Smooth muscle cell (in vitro differentiated cells): ENCODE data around the gene HDAC4. TPM values are rescaled to one million over a fixed set of nuclear protein-coding genes. Genes with fewer than 3 reads are reported as not detected.

Source experiments
- DNase-seq: peaks from one replicate; lab custom pipeline; 2025; ENCODE audit not compliant: unreplicated experiment; lab: John Stamatoyannopoulos, UW
- H2AFZ ChIP-seq: fragments of 200-600 bp; sonication (generic); 2 replicates; pipeline ENCODE4 v1.6.0; 2016; ENCODE audit warnings: antibody characterized with exemption, low read depth, mild to moderate bottlenecking
- H3F3A ChIP-seq: fragments of 200-600 bp; sonication (generic); 2 replicates; pipeline ENCODE4 v1.6.0; 2017; ENCODE audit warnings: antibody characterized with exemption, low read depth
- H3K27ac ChIP-seq: fragments of 200-600 bp; sonication (generic); 2 replicates; pipeline ENCODE4 v1.5.1; 2016; ENCODE audit warnings: low read depth, mild to moderate bottlenecking
- H3K27me3 ChIP-seq: fragments of 200-600 bp; sonication (generic); 2 replicates; pipeline ENCODE4 v1.6.1; 2016; ENCODE audit warnings: low read depth, mild to moderate bottlenecking
- H3K36me3 ChIP-seq: fragments of 200-600 bp; sonication (generic); 2 replicates; pipeline ENCODE4 v1.5.1; 2016; ENCODE audit warnings: low read depth
- H3K4me1 ChIP-seq: fragments of 200-600 bp; sonication (generic); 2 replicates; pipeline ENCODE4 v1.5.1; 2016; ENCODE audit warnings: low read depth
- H3K4me2 ChIP-seq: fragments of 200-600 bp; sonication (generic); 2 replicates; pipeline ENCODE4 v1.6.0; 2016; ENCODE audit warnings: mild to moderate bottlenecking
- H3K4me3 ChIP-seq: fragments of 200-600 bp; sonication (generic); 2 replicates; pipeline ENCODE4 v1.5.1; 2016; ENCODE audit warnings: mild to moderate bottlenecking
- H3K79me2 ChIP-seq: fragments of 200-600 bp; sonication (generic); 2 replicates; pipeline ENCODE4 v1.6.0; 2016; ENCODE audit warnings: low read depth, mild to moderate bottlenecking
- H3K9ac ChIP-seq: fragments of 200-600 bp; sonication (generic); 2 replicates; pipeline ENCODE4 v1.6.0; 2016; ENCODE audit warnings: low read depth
- H3K9me3 ChIP-seq: fragments of 200-600 bp; sonication (generic); replicated peaks from 2 replicates; pipeline ENCODE4 v1.5.1; 2016; ENCODE audit warnings: low read depth
- H4K20me1 ChIP-seq: fragments of 200-600 bp; sonication (generic); 2 replicates; pipeline ENCODE4 v1.6.0; 2016; ENCODE audit warnings: low read depth
- WGBS: methylation state at CpG from one replicate; pipeline ENCODE4 v1.1.7; 2016; ENCODE audit warnings: low lambda C conversion rate; 5-methylcytosine and 5-hydroxymethylcytosine counted together
- polyA plus RNA-seq: library from polyadenylated mRNA; unstranded; fragments of >200 nt; fragmentation: Nextera tagmentation; extraction: Ambion mirVana; gene quantifications from 2 replicates; pipeline ENCODE4 v1.2.1, GENCODE V29; 2016
- total RNA-seq: library from RNA; depleted of rRNA; stranded (reverse); fragments of >200 nt; gene quantifications from 2 replicates; pipeline ENCODE4 v1.2.3, GENCODE V29; 2014
- TF ChIP-seq, protein P1 (sequence below): fragments of 200-600 bp; sonication (generic); IDR thresholded peaks from 2 replicates; pipeline ENCODE4 v1.5.1; 2017; ENCODE audit warnings: borderline replicate concordance, mild to moderate bottlenecking, antibody characterized with exemption; ENCODE audit not compliant: insufficient read depth, poor library complexity, severe bottlenecking

HDAC4 gene
- total and polyA plus RNA-seq, 2 experiments from 2014 or later, result 6.2 to 35.7 TPM

DNA sequence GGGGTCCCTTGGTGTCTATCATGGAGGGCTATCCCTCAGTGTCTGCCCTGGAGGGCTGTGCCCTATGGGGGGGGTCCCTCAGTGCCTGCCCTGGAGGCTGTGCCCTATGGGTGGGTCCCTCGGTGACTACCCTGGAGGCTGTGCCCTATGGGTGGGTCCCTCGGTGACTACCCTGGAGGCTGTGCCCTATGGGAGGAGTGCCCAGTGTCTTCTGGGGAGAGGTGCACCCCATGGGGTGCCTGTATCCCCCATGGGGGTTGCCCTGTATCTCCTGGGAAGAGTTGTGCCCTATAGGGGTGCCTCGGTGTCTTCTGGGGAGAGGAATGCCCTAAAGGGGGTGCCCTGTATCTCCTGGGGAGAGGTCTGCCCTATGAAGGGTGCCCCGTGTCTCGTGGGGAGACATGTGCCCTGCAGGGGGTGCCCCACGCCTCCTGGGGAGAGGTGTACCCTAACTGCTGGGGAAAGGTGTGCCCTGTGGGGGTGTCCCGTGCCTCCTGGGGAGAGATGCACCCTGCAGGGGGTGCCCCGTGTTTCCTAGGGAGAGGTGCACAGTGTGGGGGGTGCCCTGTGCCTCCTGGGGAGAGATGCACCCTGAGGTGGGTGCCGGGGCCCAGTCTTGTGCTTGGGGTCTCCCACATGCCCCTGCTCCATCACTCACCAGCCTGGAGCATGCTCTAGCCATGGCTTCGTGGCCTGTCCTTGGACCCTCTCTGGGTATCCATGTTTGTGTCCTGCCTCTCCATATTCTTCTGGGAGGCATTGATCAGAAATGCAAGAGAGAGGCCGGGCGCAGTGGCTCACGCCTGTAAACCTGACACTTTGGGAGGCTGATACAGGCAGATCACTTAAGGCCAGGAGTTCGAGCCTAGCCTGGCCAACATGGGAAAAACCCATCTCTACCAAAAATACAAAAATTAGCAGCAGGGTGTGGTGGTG, 215.6 kb downstream of the HDAC4 start:
- TF ChIP-seq, protein P1, sequence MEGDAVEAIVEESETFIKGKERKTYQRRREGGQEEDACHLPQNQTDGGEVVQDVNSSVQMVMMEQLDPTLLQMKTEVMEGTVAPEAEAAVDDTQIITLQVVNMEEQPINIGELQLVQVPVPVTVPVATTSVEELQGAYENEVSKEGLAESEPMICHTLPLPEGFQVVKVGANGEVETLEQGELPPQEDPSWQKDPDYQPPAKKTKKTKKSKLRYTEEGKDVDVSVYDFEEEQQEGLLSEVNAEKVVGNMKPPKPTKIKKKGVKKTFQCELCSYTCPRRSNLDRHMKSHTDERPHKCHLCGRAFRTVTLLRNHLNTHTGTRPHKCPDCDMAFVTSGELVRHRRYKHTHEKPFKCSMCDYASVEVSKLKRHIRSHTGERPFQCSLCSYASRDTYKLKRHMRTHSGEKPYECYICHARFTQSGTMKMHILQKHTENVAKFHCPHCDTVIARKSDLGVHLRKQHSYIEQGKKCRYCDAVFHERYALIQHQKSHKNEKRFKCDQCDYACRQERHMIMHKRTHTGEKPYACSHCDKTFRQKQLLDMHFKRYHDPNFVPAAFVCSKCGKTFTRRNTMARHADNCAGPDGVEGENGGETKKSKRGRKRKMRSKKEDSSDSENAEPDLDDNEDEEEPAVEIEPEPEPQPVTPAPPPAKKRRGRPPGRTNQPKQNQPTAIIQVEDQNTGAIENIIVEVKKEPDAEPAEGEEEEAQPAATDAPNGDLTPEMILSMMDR, result no peak
- no peak overlapping the region for H2AFZ ChIP-seq
- peaks cover 12% of the 10 kb centered on the region for H3K36me3 ChIP-seq
- H3K4me2 ChIP-seq, result no peak overlapping the region
- H3K79me2 ChIP-seq, result no peaks in the 10 kb centered on the region
- WGBS, result 96% methylated on average over 14 of the region's 14 CpGs
- DNase-seq, result no peak
- no peaks in the 10 kb centered on the region for H3K9me3 ChIP-seq
- H4K20me1 ChIP-seq, result peaks cover 17% of the 10 kb centered on the region
- H3K27me3 ChIP-seq, result no peaks in the 10 kb centered on the region
- no peaks in the 10 kb centered on the region for H3K4me1 ChIP-seq
- H3F3A ChIP-seq, result no peaks in the 10 kb centered on the region
- no peak overlapping the region for H3K27ac ChIP-seq
- H3K9ac ChIP-seq, result no peak overlapping the region
- no peak overlapping the region for H3K4me3 ChIP-seq

DNA sequence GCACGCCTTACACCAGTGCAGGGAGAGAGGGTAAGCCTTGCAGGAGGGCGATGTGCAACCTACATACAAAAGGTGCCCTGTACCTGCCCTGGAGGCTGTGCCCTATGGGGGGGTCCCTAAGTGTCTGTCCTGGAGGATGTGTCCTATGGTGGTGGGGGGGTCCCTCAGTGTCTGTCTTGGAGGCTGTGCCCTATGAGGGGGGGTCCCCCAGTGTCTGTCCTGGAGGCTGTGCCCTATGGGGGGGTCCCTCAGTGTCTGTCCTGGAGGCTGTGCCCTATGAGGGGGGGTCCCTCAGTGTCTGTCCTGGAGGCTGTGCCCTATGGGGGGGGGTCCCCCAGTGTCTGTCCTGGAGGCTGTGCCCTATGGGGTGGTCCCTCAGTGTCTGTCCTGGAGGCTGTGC, 216.6 kb downstream of the HDAC4 start:
- TF ChIP-seq, protein P1, result no peak
- H3K4me3 ChIP-seq, result no peak overlapping the region
- H3F3A ChIP-seq, result no peaks in the 10 kb centered on the region
- peaks cover 17% of the 10 kb centered on the region for H4K20me1 ChIP-seq
- H3K27me3 ChIP-seq, result no peaks in the 10 kb centered on the region
- H3K27ac ChIP-seq, result no peak overlapping the region
- no peak for DNase-seq
- H3K79me2 ChIP-seq, result no peaks in the 10 kb centered on the region
- no peaks in the 10 kb centered on the region for H3K4me1 ChIP-seq
- no peak overlapping the region for H2AFZ ChIP-seq
- WGBS, result 98% methylated on average over 2 of the region's 2 CpGs
- no peaks in the 10 kb centered on the region for H3K9me3 ChIP-seq
- peaks cover 9% of the 10 kb centered on the region for H3K36me3 ChIP-seq
- no peak overlapping the region for H3K9ac ChIP-seq
- H3K4me2 ChIP-seq, result no peak overlapping the region

DNA sequence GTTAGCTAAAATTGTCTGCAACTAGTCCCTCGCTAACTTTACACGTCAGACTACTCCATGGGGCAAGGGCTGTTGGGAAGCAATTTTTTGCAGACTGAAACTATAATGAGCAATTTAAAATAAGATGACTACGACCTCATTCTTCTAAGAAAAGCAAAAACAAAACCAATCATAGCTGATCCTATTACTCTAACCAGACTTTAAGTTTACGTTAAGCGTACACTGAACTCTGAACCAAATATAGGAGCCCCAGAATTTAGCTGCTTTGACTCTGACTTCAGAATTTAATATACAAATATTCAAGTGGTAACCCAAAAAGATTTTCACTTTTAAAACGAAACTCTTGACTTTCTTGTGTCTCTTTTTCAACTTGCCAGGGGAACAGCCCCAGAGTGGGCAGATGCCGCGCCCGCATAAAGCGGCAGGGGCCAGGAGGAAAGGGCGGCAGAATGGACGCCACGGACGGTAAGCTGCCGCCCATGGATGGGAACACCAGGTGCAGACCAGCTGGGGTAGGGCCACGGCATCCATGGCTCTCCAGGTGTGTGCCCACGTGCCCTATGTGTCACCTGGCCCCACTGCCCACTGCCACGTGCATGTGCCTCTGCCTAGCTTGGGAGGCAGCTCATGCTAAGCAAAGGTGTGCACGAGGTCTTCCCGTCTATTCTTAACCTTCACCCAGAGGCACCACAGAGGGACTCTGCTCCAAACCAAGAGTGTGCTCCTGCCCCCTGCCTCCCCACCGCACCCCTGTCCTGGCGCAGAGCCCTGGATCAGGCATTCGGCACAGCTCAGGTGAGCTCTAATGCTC, 217.6 kb downstream of the HDAC4 start:
- H3K36me3 ChIP-seq, result no peaks in the 10 kb centered on the region
- DNase-seq, result no peak
- H3K9ac ChIP-seq, result no peak overlapping the region
- H3K4me2 ChIP-seq, result no peak overlapping the region
- H3K79me2 ChIP-seq, result no peaks in the 10 kb centered on the region
- H3F3A ChIP-seq, result no peaks in the 10 kb centered on the region
- peaks cover 17% of the 10 kb centered on the region for H4K20me1 ChIP-seq
- no peaks in the 10 kb centered on the region for H3K4me1 ChIP-seq
- H3K27ac ChIP-seq, result no peak overlapping the region
- 97% methylated on average over 23 of the region's 23 CpGs for WGBS
- H3K27me3 ChIP-seq, result no peaks in the 10 kb centered on the region
- no peaks in the 10 kb centered on the region for H3K9me3 ChIP-seq
- no peak overlapping the region for H2AFZ ChIP-seq
- H3K4me3 ChIP-seq, result no peak overlapping the region
- TF ChIP-seq, protein P1, result no peak
